Fibroblast of the aortic adventitia (primary cell): ENCODE results near the gene STRBP. TPM values are rescaled to one million over a fixed set of nuclear protein-coding genes. Genes with fewer than 3 reads are reported as not detected.

Experiments used
- DNase-seq: peaks from one replicate; pipeline ENCODE4 v3.0.0-alpha.2; 2010; ENCODE audit warnings: low read depth
- H3K4me3 ChIP-seq: 2 replicates; pipeline ENCODE4 v1.5.1; 2011; ENCODE audit warnings: low read depth, mild to moderate bottlenecking, control low read depth, low read length, moderate library complexity
- total RNA-seq: library from RNA; depleted of rRNA; stranded (reverse); fragments of >200 nt; gene quantifications from 2 replicates; pipeline ENCODE4 v1.2.3, GENCODE V29; 2012; ENCODE audit warnings: low replicate concordance
- TF ChIP-seq, protein P1 (sequence below): IDR thresholded peaks from 2 replicates; pipeline ENCODE4 v1.5.1; 2011; ENCODE audit warnings: mild to moderate bottlenecking, low read length, control low read depth, inconsistent platforms; ENCODE audit not compliant: insufficient read depth

The STRBP gene
- total RNA-seq, 1 donor = 2.6 TPM

DNA sequence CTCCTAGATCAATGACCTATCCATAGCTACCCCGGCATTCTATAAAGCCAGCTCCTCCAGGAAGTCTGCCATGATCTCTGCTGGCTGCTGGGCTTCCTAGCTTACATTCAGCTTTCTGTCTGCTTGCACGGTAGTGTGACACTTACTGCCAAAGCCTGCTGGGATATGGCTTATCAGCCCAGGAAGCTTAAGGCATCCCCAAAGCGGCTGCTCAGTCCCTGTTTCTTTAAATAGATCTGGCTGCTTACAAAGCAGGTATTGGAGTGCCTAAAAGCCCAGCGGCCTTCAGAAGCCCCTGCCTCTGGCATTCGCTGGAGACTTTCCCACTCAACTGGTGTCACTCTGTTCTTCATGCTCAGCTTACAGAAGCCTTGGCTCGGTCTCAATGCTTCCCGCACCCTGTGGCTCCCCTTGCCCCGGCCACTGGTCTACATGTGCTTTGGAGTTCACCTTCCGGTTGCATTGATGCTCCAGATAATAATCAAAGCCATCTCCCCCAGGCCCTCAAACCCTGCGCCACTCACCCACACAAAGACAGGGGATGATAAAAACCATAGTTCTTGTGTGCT, 31.3 kb upstream of the STRBP start:
- H3K4me3 ChIP-seq = no peak overlapping the region
- TF ChIP-seq, protein P1, sequence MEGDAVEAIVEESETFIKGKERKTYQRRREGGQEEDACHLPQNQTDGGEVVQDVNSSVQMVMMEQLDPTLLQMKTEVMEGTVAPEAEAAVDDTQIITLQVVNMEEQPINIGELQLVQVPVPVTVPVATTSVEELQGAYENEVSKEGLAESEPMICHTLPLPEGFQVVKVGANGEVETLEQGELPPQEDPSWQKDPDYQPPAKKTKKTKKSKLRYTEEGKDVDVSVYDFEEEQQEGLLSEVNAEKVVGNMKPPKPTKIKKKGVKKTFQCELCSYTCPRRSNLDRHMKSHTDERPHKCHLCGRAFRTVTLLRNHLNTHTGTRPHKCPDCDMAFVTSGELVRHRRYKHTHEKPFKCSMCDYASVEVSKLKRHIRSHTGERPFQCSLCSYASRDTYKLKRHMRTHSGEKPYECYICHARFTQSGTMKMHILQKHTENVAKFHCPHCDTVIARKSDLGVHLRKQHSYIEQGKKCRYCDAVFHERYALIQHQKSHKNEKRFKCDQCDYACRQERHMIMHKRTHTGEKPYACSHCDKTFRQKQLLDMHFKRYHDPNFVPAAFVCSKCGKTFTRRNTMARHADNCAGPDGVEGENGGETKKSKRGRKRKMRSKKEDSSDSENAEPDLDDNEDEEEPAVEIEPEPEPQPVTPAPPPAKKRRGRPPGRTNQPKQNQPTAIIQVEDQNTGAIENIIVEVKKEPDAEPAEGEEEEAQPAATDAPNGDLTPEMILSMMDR = no peak
- DNase-seq = no peak

DNA sequence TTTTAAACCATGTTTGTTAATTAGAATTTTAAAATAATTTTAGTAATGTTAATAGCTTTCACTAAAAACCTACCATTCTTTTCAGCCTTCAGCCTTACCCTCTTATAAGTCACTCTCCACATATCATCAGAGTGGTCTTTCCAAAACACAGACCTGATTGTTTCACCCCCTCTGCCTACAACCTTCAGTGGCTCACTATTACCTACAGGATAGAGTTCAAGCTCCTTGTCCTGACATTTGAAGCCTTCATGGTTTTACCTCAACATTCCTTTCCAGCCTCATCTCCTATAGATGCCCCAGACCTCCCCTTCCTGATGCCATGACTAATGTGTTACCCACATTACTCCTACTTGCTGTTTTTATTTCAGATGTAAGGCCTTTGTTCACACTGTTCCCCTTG, 27.8 kb upstream of the STRBP start:
- TF ChIP-seq, protein P1 = no peak
- DNase-seq = no peak
- no peak overlapping the region for H3K4me3 ChIP-seq

DNA sequence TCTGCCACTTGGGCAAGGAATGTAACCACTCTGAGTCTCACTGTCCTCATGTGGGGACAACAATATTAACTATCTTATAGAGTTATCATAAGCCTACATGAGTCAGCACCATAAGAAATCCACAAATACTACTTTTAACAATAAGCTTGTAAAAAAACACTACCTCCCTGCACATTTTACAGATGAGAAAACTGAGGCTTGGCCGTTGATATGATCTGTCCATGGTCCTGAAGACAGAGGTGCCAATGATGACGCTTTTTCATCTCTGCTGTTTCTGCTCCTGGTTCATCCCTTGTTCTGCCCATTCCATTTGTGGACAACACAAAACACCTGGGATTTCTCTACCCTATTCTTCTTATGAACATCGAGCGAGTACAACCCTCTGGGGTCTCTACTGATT, 23.4 kb upstream of the STRBP start:
- TF ChIP-seq, protein P1 = no peak
- DNase-seq = no peak
- no peak overlapping the region for H3K4me3 ChIP-seq

DNA sequence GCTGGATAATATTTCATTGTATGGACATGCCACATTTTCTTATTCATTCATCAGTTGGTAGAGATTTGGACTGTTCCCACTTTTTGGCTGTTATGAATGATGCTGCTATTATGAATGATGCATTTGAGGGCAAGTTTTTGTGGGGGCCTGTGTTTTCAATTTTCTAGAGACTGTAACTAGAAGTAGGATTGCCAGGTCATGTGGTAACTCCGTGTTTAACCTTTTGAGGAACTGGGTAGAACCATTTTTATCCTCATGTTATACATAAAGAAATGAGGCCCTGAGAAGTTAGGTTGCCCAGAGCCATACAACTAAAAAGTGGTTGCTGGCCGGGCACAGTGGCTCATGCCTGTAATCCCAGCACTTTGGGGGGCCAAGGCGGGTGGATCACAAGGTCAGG, 22.4 kb upstream of the STRBP start:
- no peak for DNase-seq
- no peak overlapping the region for H3K4me3 ChIP-seq
- TF ChIP-seq, protein P1 = no peak

DNA sequence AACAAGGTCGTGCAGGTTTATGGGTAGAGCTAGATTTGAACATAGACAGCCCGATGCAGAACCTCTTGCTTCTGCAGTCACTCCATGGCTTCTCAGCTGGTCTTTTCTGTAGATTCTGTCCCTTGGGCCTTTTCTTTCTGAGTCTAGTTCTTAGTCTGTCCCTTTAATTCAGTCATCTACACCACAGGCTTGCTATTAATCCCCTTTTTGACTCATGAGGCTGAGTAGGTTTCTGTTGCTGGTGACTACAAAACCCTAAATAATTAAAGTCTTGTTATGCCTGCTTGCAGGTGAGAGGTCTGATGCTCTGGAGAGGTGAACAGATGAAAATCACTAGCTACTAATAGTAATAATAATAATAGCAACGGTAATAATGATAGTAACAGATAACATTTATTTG, 19.3 kb upstream of the STRBP start:
- H3K4me3 ChIP-seq = no peak overlapping the region
- no peak for DNase-seq
- TF ChIP-seq, protein P1 = no peak

DNA sequence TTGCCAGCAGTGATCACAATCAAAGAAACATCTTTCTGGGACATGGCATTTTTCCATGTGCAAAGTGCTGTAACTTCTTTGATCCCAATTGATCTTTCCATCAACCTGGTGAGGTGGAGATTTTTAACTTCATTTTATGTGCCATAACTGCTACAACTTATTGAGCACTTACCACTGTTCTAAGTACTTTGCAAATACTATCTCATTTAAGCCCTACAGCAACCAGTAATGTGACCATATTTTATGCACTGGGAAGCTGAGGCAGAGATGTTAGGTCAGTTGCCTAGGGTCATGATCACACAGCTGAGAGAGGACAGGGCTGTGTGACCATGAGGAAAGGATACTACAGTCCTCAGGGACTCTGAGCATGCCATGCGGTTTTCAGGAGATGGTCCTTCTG, 17.9 kb upstream of the STRBP start:
- TF ChIP-seq, protein P1 = no peak
- DNase-seq = no peak
- no peak overlapping the region for H3K4me3 ChIP-seq

DNA sequence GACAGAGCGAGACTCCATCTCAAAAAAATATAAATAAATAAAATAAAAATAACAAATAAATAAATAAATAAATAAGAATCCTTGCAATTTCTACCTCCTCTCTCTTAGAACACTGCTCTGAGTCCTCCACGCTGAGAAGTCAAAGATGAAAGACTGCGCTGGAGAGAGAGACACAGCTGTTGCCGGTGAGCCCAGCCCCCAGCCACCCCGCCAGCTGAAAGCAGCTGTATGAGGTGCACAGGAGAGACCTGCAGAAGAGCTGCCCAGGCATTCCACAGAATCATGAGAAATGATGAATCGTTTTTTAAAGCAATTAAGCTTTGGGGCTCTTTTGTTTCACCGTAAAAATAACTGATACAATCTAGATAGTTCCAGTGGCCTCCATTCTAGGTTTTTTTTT, 16.3 kb upstream of the STRBP start:
- TF ChIP-seq, protein P1 = no peak
- H3K4me3 ChIP-seq = no peak overlapping the region
- no peak for DNase-seq
